HepG2 (cell line): ENCODE results near the gene NUBP2. TPM values are rescaled to one million over a fixed set of nuclear protein-coding genes. Genes with fewer than 3 reads are reported as not detected.

Source experiments
- ATAC-seq: fragments of 200-7000 bp; cut with Tn5 transposase; 3 replicates; pipeline ENCODE4 v1.9.1; 2020; ENCODE audit warnings: mild to moderate bottlenecking, moderate library complexity
- BruUV-seq: library from RNA; stranded (reverse); fragments of 400-500 nt; replicated peaks from 2 replicates; lab custom pipeline; 2021; lab: Mats Ljungman, UMichigan
- CTCF ChIA-PET: fragments of 300-600 bp; formaldehyde crosslinking; extraction: SDS; loops from one replicate; lab custom pipeline; 2021; ENCODE audit warnings: low total read pairs, inconsistent platforms, low intra/inter-chr PET ratio; lab: Yijun Ruan, JAX
- POLR2A ChIA-PET: fragments of 350-600 bp; sonication (Branson Sonifier 250); formaldehyde crosslinking; loops from one replicate; lab custom pipeline; 2020; ENCODE audit warnings: antibody characterized with exemption, inconsistent platforms; lab: Yijun Ruan, JAX
- DNase-seq: peaks from one replicate; pipeline ENCODE4 v3.0.0-alpha.2; 2015; ENCODE audit warnings: low spot score
- FAIRE-seq: peaks from 3 replicates; lab custom pipeline; 2011; peaks lifted over from hg19 to GRCh38; lab: Jason Lieb, UNC
- H2AFZ ChIP-seq: one replicate; pipeline ENCODE4 v1.6.1; 2011; ENCODE audit warnings: low read length, inconsistent platforms
- H3K27ac ChIP-seq: fragments of 300-600 bp; 3 replicates; pipeline ENCODE4 v1.8.0; 2011; ENCODE audit warnings: mixed run types, mild to moderate bottlenecking, mixed read lengths, low read length, inconsistent platforms; ENCODE audit not compliant: insufficient read depth; ENCODE audit errors: extremely low read length
- H3K27me3 ChIP-seq, 2 experiments: fragments of 200-600 bp in 1 of 2; 2 replicates in 1 of 2; 3 replicates in 1 of 2; pipeline versions ENCODE4 v1.6.0 to v1.8.0; 2011; ENCODE audit warnings: low read length in 2 of 2, mild to moderate bottlenecking in 2 of 2, moderate library complexity in 2 of 2, inconsistent platforms in 1 of 2; ENCODE audit not compliant: insufficient read depth in 2 of 2, control insufficient read depth in 1 of 2
- H3K36me3 ChIP-seq, 2 experiments: fragments of 200-600 bp in 1 of 2; replicated peaks in 1 of 2; 2 replicates in 1 of 2; 3 replicates in 1 of 2; pipeline versions ENCODE4 v1.5.1 to v1.8.0; 2011; ENCODE audit warnings: low read length in 2 of 2, inconsistent platforms in 1 of 2; ENCODE audit not compliant: insufficient read depth in 2 of 2, control insufficient read depth in 1 of 2
- H3K4me1 ChIP-seq: 2 replicates; pipeline ENCODE4 v1.5.1; 2012; ENCODE audit warnings: low read length, inconsistent platforms; ENCODE audit not compliant: insufficient read depth
- H3K4me2 ChIP-seq: 2 replicates; pipeline ENCODE4 v1.6.0; 2011; ENCODE audit warnings: low read depth, low read length, inconsistent platforms
- H3K4me3 ChIP-seq, 3 experiments: fragments of 200-600 bp in 1 of 3; sonication (generic), shearing (Covaris generic) in 1 of 3; replicated peaks in 1 of 3; 2 replicates each; pipeline ENCODE4 v1.5.1; 2011 to 2016; ENCODE audit warnings: low read length in 3 of 3, inconsistent platforms in 2 of 3, low read depth in 2 of 3, mild to moderate bottlenecking in 2 of 3, control low read depth in 1 of 3, mixed read lengths in 1 of 3; ENCODE audit not compliant: insufficient read depth in 1 of 3
- H3K79me2 ChIP-seq: one replicate; pipeline ENCODE4 v1.6.1; 2011; ENCODE audit warnings: low read length, inconsistent platforms; ENCODE audit not compliant: insufficient read depth
- H3K9ac ChIP-seq: 2 replicates; pipeline ENCODE4 v1.6.0; 2011; ENCODE audit warnings: mild to moderate bottlenecking, low read depth, low read length, inconsistent platforms; ENCODE audit not compliant: insufficient read depth
- H3K9me3 ChIP-seq: 2 replicates; pipeline ENCODE4 v1.5.1; 2012; ENCODE audit warnings: mild to moderate bottlenecking, low read length
- H4K20me1 ChIP-seq: 2 replicates; pipeline ENCODE4 v1.6.0; 2011; ENCODE audit warnings: inconsistent platforms, mild to moderate bottlenecking, low read length, moderate library complexity; ENCODE audit not compliant: insufficient read depth
- GMEB1 ChIP-seq: sonication (generic); formaldehyde crosslinking; IDR thresholded peaks from 2 replicates; pipeline ENCODE4 v1.5.1; 2020; ENCODE audit warnings: missing genetic modification reagents, mild to moderate bottlenecking, borderline replicate concordance
- JUND ChIP-seq: sonication (generic); formaldehyde crosslinking; IDR thresholded peaks from 2 replicates; pipeline ENCODE4 v1.8.0; 2022; ENCODE audit warnings: mild to moderate bottlenecking, missing genetic modification reagents
- NFE2L1 ChIP-seq: sonication (generic); formaldehyde crosslinking; IDR thresholded peaks from 2 replicates; pipeline ENCODE4 v1.4.0; 2020; ENCODE audit warnings: missing genetic modification reagents, mild to moderate bottlenecking, borderline replicate concordance
- SAP130 ChIP-seq: IDR thresholded peaks from 2 replicates; pipeline ENCODE4 v1.6.1; 2016; ENCODE audit warnings: low read depth
- SNRNP70 ChIP-seq: fragments of 200-400 bp; formaldehyde crosslinking; IDR thresholded peaks from 2 replicates; pipeline ENCODE4 v1.6.1; 2017; ENCODE audit warnings: mild to moderate bottlenecking, low read depth, low read length, moderate library complexity
- USF2 ChIP-seq, 2 experiments: sonication (generic) in 1 of 2; formaldehyde crosslinking in 1 of 2; IDR thresholded peaks; 2 replicates each; pipeline versions ENCODE4 v1.5.1 to v1.6.1; 2011 to 2020; ENCODE audit warnings: borderline replicate concordance in 1 of 2, low read depth in 1 of 2, low read length in 1 of 2, mild to moderate bottlenecking in 1 of 2, missing genetic modification reagents in 1 of 2, moderate library complexity in 1 of 2
- ZFP62 ChIP-seq: sonication (generic); formaldehyde crosslinking; IDR thresholded peaks from 2 replicates; pipeline ENCODE4 v1.4.0; 2020; ENCODE audit warnings: missing genetic modification reagents
- ZMAT5 ChIP-seq: sonication (generic); formaldehyde crosslinking; IDR thresholded peaks from 2 replicates; pipeline ENCODE4 v1.5.0; 2020; ENCODE audit warnings: mild to moderate bottlenecking, low read depth, missing genetic modification reagents, borderline replicate concordance
- ZNF256 ChIP-seq: sonication (generic); formaldehyde crosslinking; conservative IDR thresholded peaks from 2 replicates; pipeline ENCODE4 v1.4.0; 2020; ENCODE audit warnings: missing genetic modification reagents
- ZNF280B ChIP-seq: sonication (generic); formaldehyde crosslinking; IDR thresholded peaks from 2 replicates; pipeline ENCODE4 v1.5.0; 2020; ENCODE audit warnings: missing genetic modification reagents, mild to moderate bottlenecking, borderline replicate concordance
- WGBS: methylation state at CpG from one replicate; pipeline ENCODE4 v1.1.6; 2017; ENCODE audit warnings: low lambda C conversion rate; 5-methylcytosine and 5-hydroxymethylcytosine counted together
- in situ Hi-C: cut with HindIII; loops from 2 replicates; pipeline ENCODE4 v1.10.0; 2017; ENCODE audit warnings: low pct_unique_long_range_greater_than_20kb; ENCODE audit not compliant: extremely low pct_ligation_motif_present
- intact Hi-C: fragments of 100-400 bp; cut with micrococcal nuclease; formaldehyde crosslinking; loops from one replicate; pipeline ENCODE4 v1.10.0; 2022; ENCODE audit not compliant: unreplicated experiment
- polyA plus RNA-seq, 8 experiments: library from polyadenylated mRNA; depleted of rRNA in 3 of 8; stranded (reverse) in 7 of 8; unstranded in 1 of 8; fragments of >200 nt; fragmentation: Illumina TruSeq in 4 of 8; extraction: Trizol in 4 of 8; gene quantifications; 2 replicates each; pipeline versions ENCODE4 v1.2.1 to v1.2.3, GENCODE V29; 2011 to 2016; ENCODE audit warnings: low read depth in 4 of 8, missing spikeins in 1 of 8, mixed read lengths in 1 of 8; ENCODE audit not compliant: insufficient read depth in 1 of 8
- total RNA-seq, 5 experiments: library from RNA; depleted of rRNA; stranded (reverse); fragments of >200 nt; fragmentation: Illumina TruSeq; extraction: Trizol; gene quantifications; 2 replicates each; pipeline ENCODE4 v1.2.3, GENCODE V29; 2016; ENCODE audit warnings: low read depth in 1 of 5

Gene NUBP2
- total and polyA plus RNA-seq, 2 of the 13 experiments (the other 11 are each of a cell fraction or from before 2014, with no cell fraction given) = 25.7 to 61.5 TPM

- intact Hi-C loops = no loop called here
- no peak for DNase-seq
- H4K20me1 ChIP-seq = peaks cover 4% of the 10 kb centered on the region; the same call in 1 of the 2 replicates
- peaks cover 20% of the 10 kb centered on the region for H3K79me2 ChIP-seq
- CTCF ChIA-PET = no interaction called here
- no peak overlapping the region for H3K27ac ChIP-seq
- no peak overlapping the region for H2AFZ ChIP-seq
- no peak overlapping the region for H3K9ac ChIP-seq
- FAIRE-seq = no peak
- peaks cover 0 to 2% of the 10 kb centered on the region in 2 experiments; a peak in 2 of 5 replicates for H3K27me3 ChIP-seq
- H3K36me3 ChIP-seq = peaks cover 5 to 13% of the 10 kb centered on the region in 2 experiments; a peak in 3 of 5 replicates
- no peak for ATAC-seq
- no TSS peak for BruUV-seq
- H3K9me3 ChIP-seq = no peaks in the 10 kb centered on the region
- H3K4me3 ChIP-seq = no peak overlapping the region
- 98% methylated on average over 5 of the region's 8 CpGs for WGBS
- H3K4me1 ChIP-seq = peaks cover 27% of the 10 kb centered on the region
- TF ChIP-seq SAP130 (CRISPR knock-in tag) (no peak), SNRNP70 (no peak), ZNF280B (no peak), JUND (CRISPR knock-in tag) (no peak), ZMAT5 (CRISPR knock-in tag) (no peak), NFE2L1 (CRISPR knock-in tag) (no peak), USF2 (IDR thresholded peaks at IDR 0.05; ENCODE audit: low read depth, low read length) (no peak), USF2 (CRISPR knock-in tag; IDR thresholded peaks at IDR 0.05; ENCODE audit: borderline replicate concordance) (no peak), GMEB1 (CRISPR knock-in tag) (no peak), ZFP62 (CRISPR knock-in tag) (no peak), ZNF256 (CRISPR knock-in tag) (no peak)
- no peak overlapping the region for H3K4me2 ChIP-seq
- POLR2A ChIA-PET = interaction anchor here (1.3 to 1.6 kb wide), 3 partner anchors 45 to 161 kb away, joined by 3 to 4 read pairs (median 4); no protein-coding TSS in a partner anchor
- in situ Hi-C loops = no loop called here
Measured at GRCh38 chr16:1779234-1779701, 3.5 kb upstream of the NUBP2 start.
